CD14-positive monocyte (primary cell): ENCODE results near the gene GH1. TPM values are rescaled to one million over a fixed set of nuclear protein-coding genes. Genes with fewer than 3 reads are reported as not detected.
A peak's percentile ranks its signal among the peaks of the same experiment; 100 is the strongest.

ENCODE experiments used
- DNase-seq, 3 donors: peaks; one replicate each; pipeline ENCODE4 v3.0.0-alpha.2; 2011 to 2022
- H2AFZ ChIP-seq: 2 replicates; pipeline ENCODE4 v1.6.0; 2012; ENCODE audit warnings: mild to moderate bottlenecking, low read depth, low read length, inconsistent platforms; ENCODE audit not compliant: insufficient read depth, poor library complexity, severe bottlenecking
- H3K27ac ChIP-seq, 2 donors: 1 replicate in 1 of 2; 2 replicates in 1 of 2; pipeline ENCODE4 v1.5.1; 2012 to 2013; ENCODE audit warnings: low read length in 2 of 2, control low read depth in 1 of 2, inconsistent platforms in 1 of 2, low read depth in 1 of 2, mild to moderate bottlenecking in 1 of 2
- H3K27me3 ChIP-seq, 2 donors: one replicate each; pipeline versions ENCODE4 v1.6.0 to v1.6.1; 2011 to 2013; ENCODE audit warnings: low read length in 2 of 2; ENCODE audit not compliant: control insufficient read depth in 2 of 2, insufficient read depth in 2 of 2
- H3K36me3 ChIP-seq, 2 donors: replicated peaks in 1 of 2; 1 replicate in 1 of 2; 2 replicates in 1 of 2; pipeline versions ENCODE4 v1.5.1 to v1.6.1; 2012 to 2013; ENCODE audit warnings: low read length in 2 of 2, control low read depth in 1 of 2, inconsistent platforms in 1 of 2, mild to moderate bottlenecking in 1 of 2; ENCODE audit not compliant: insufficient read depth in 2 of 2, control insufficient read depth in 1 of 2
- H3K4me1 ChIP-seq, 2 donors: 1 replicate in 1 of 2; 2 replicates in 1 of 2; pipeline versions ENCODE4 v1.5.1 to v1.6.1; 2012 to 2013; ENCODE audit warnings: low read length in 2 of 2, control low read depth in 1 of 2, inconsistent platforms in 1 of 2, mild to moderate bottlenecking in 1 of 2, moderate library complexity in 1 of 2; ENCODE audit not compliant: insufficient read depth in 2 of 2, control insufficient read depth in 1 of 2
- H3K4me2 ChIP-seq: replicated peaks from 2 replicates; pipeline ENCODE3; 2012; ENCODE audit warnings: low read length, moderate library complexity, mild to moderate bottlenecking; ENCODE audit not compliant: poor library complexity, severe bottlenecking; ENCODE audit errors: extremely low read depth
- H3K4me3 ChIP-seq, 3 experiments: fragments of 200-600 bp in 1 of 3; sonication (generic) in 1 of 3; replicated peaks in 1 of 3; 1 replicate in 2 of 3; 2 replicates in 1 of 3; pipeline ENCODE4 v1.5.1; 2011 to 2013; ENCODE audit warnings: low read length in 3 of 3, mild to moderate bottlenecking in 3 of 3, control low read depth in 2 of 3, low read depth in 2 of 3, inconsistent platforms in 1 of 3, moderate library complexity in 1 of 3
- H3K79me2 ChIP-seq: 2 replicates; pipeline ENCODE4 v1.6.0; 2012; ENCODE audit warnings: mild to moderate bottlenecking, control low read depth, inconsistent platforms, low read length, moderate library complexity; ENCODE audit not compliant: insufficient read depth
- H3K9ac ChIP-seq: 2 replicates; pipeline ENCODE4 v1.6.0; 2017; ENCODE audit warnings: low read length, mild to moderate bottlenecking; ENCODE audit not compliant: insufficient read depth, poor library complexity, severe bottlenecking
- H3K9me3 ChIP-seq, 2 donors: replicated peaks in 1 of 2; 1 replicate in 1 of 2; 2 replicates in 1 of 2; pipeline versions ENCODE4 v1.5.1 to v1.6.1; 2012 to 2013; ENCODE audit warnings: low read length in 2 of 2, control low read depth in 1 of 2; ENCODE audit not compliant: control insufficient read depth in 1 of 2, insufficient read depth in 1 of 2
- H4K20me1 ChIP-seq: 2 replicates; pipeline ENCODE4 v1.6.0; 2012; ENCODE audit warnings: mild to moderate bottlenecking, low read length, control low read depth, moderate library complexity; ENCODE audit not compliant: insufficient read depth
- H3K27ac Mint-ChIP-seq, 7 donors: one replicate each; pipeline ENCODE4 v1.8.0; 2020; ENCODE audit warnings: mild to moderate bottlenecking in 7 of 7, mixed read lengths in 7 of 7, moderate library complexity in 6 of 7, inconsistent platforms in 2 of 7
- H3K27me3 Mint-ChIP-seq, 3 donors: one replicate each; pipeline ENCODE4 v1.8.0; 2021 to 2022; ENCODE audit warnings: low read depth in 3 of 3, mild to moderate bottlenecking in 3 of 3, mixed read lengths in 3 of 3, moderate library complexity in 3 of 3, inconsistent platforms in 1 of 3
- H3K36me3 Mint-ChIP-seq, 2 donors: one replicate each; pipeline ENCODE4 v1.8.0; 2020; ENCODE audit warnings: mixed read lengths in 2 of 2, inconsistent platforms in 1 of 2, mild to moderate bottlenecking in 1 of 2
- H3K4me1 Mint-ChIP-seq: one replicate; pipeline ENCODE4 v1.8.0; 2020; ENCODE audit warnings: mild to moderate bottlenecking, mixed read lengths
- H3K4me3 Mint-ChIP-seq, 2 donors: one replicate each; pipeline ENCODE4 v1.8.0; 2020; ENCODE audit warnings: mild to moderate bottlenecking in 2 of 2, mixed read lengths in 2 of 2, moderate library complexity in 1 of 2
- H3K9me3 Mint-ChIP-seq, 7 donors: one replicate each; pipeline ENCODE4 v1.8.0; 2020 to 2022; ENCODE audit warnings: mixed read lengths in 7 of 7, mild to moderate bottlenecking in 6 of 7, moderate library complexity in 6 of 7, inconsistent platforms in 2 of 7
- CTCF ChIP-seq: fragments of 200-600 bp; IDR thresholded peaks from one replicate; pipeline ENCODE4 v1.8.0; 2022; ENCODE audit warnings: antibody characterized with exemption, mild to moderate bottlenecking
- WGBS: methylation state at CpG from one replicate; pipeline ENCODE4 v1.1.5; 2013; ENCODE audit warnings: missing lambda C conversion rate; ENCODE audit not compliant: insufficient coverage; 5-methylcytosine and 5-hydroxymethylcytosine counted together
- intact Hi-C, 2 donors: fragments of 100-400 bp; cut with micrococcal nuclease; formaldehyde crosslinking; loops; one replicate each; pipeline versions ENCODE4 v1.15.0 to v1.15.1; 2023
- polyA plus RNA-seq, 3 donors: library from polyadenylated mRNA; depleted of rRNA in 1 of 3; unstranded in 2 of 3; stranded (reverse) in 1 of 3; fragments of 300-500 nt in 2 of 3; fragments of >200 nt in 1 of 3; fragmentation: Illumina TruSeq in 2 of 3; gene quantifications; 1 replicate in 2 of 3; 2 replicates in 1 of 3; pipeline ENCODE4 v1.2.3, GENCODE V29; 2012 to 2021

GH1 gene
- polyA plus RNA-seq, 3 donors, result not detected

GRCh38 chr17:63950940-63951907 is 32.6 kb upstream of the GH1 start:
- no peak overlapping the region for H2AFZ ChIP-seq
- no peak overlapping the region for H3K9ac ChIP-seq
- no peak overlapping the region for H3K4me2 ChIP-seq
- H3K36me3 ChIP-seq, result no peaks in the 10 kb centered on the region
- no peaks in the 10 kb centered on the region for H3K79me2 ChIP-seq
- no peaks in the 10 kb centered on the region for H4K20me1 ChIP-seq
- H3K27me3 Mint-ChIP-seq, result peaks cover 5 to 9% (median 6%) of the 10 kb centered on the region in 3 donors
- H3K4me3 Mint-ChIP-seq, result no peak overlapping the region
- H3K27ac ChIP-seq, result no peak overlapping the region
- H3K36me3 Mint-ChIP-seq, result no peaks in the 10 kb centered on the region
- DNase-seq, result no peak
- no peaks in the 10 kb centered on the region for H3K27me3 ChIP-seq
- H3K4me1 Mint-ChIP-seq, result peaks cover 10% of the 10 kb centered on the region
- intact Hi-C loops, result no loop called here
- no peaks in the 10 kb centered on the region for H3K9me3 ChIP-seq
- WGBS, result 94% methylated on average over 27 of the region's 29 CpGs
- peaks cover 5 to 6% of the 10 kb centered on the region in 2 donors for H3K4me1 ChIP-seq
- peaks cover 0 to 3% (median 0%) of the 10 kb centered on the region in 7 donors for H3K9me3 Mint-ChIP-seq
- H3K27ac Mint-ChIP-seq, result peak overlapping the region in 1 of 7 donors; percentile 44
- no peak for TF ChIP-seq CTCF
- H3K4me3 ChIP-seq, result no peak overlapping the region

GRCh38 chr17:63949576-63950250 is 31.1 kb upstream of the GH1 start:
- Histone ChIP-seq H3K4me1 (peaks cover 9 to 10% of the 10 kb centered on the region in 2 donors), H3K4me2 (no peak overlapping the region)

More at GRCh38 chr17:63949576-63950250, 31.1 kb upstream of the GH1 start:
- H3K27me3 ChIP-seq, result no peaks in the 10 kb centered on the region
- H3K4me3 ChIP-seq, result no peak overlapping the region
- H3K27ac Mint-ChIP-seq, result no peak overlapping the region
- H3K4me1 Mint-ChIP-seq, result peaks cover 12% of the 10 kb centered on the region
- no peaks in the 10 kb centered on the region for H3K36me3 ChIP-seq
- H3K4me3 Mint-ChIP-seq, result no peak overlapping the region
- WGBS, result 100% methylated on average over 7 of the region's 18 CpGs
- peaks cover 6 to 7% (median 6%) of the 10 kb centered on the region in 3 donors for H3K27me3 Mint-ChIP-seq
- TF ChIP-seq CTCF, result no peak
- H3K27ac ChIP-seq, result no peak overlapping the region
- no peak overlapping the region for H2AFZ ChIP-seq
- H4K20me1 ChIP-seq, result no peaks in the 10 kb centered on the region
- no peaks in the 10 kb centered on the region for H3K9me3 ChIP-seq
- H3K9me3 Mint-ChIP-seq, result peaks cover 0 to 3% (median 0%) of the 10 kb centered on the region in 7 donors
- H3K79me2 ChIP-seq, result no peaks in the 10 kb centered on the region
- intact Hi-C loops, result loop anchor here in 1 of 2 donors (5.0 kb wide), 1 partner anchor 47 kb away; no protein-coding TSS in a partner anchor
- no peak overlapping the region for H3K9ac ChIP-seq
- DNase-seq, result no peak
- no peaks in the 10 kb centered on the region for H3K36me3 Mint-ChIP-seq
